IMR-90 (cell line): Measurements from ENCODE around the gene HSD17B3. TPM values are rescaled to one million over a fixed set of nuclear protein-coding genes. Genes with fewer than 3 reads are reported as not detected.

Source experiments
- ATAC-seq: fragments of 200-7000 bp; cut with Tn5 transposase; 2 replicates; pipeline ENCODE4 v1.9.1; 2020; ENCODE audit warnings: low read depth, mild to moderate bottlenecking, moderate library complexity
- BruUV-seq: library from RNA; stranded (reverse); fragments of 400-500 nt; replicated peaks from 2 replicates; lab custom pipeline; 2021; lab: Mats Ljungman, UMichigan
- CTCF ChIA-PET: fragments of 300-600 bp; formaldehyde crosslinking; extraction: SDS; loops from one replicate; lab custom pipeline; 2021; ENCODE audit warnings: antibody characterized with exemption; lab: Yijun Ruan, JAX
- POLR2A ChIA-PET: fragments of 300-600 bp; sonication (Branson Sonifier 250); formaldehyde crosslinking; loops from one replicate; lab custom pipeline; 2022; ENCODE audit warnings: antibody characterized with exemption; ENCODE audit not compliant: unreplicated experiment; lab: Charles Lee
- DNase-seq: peaks from one replicate; pipeline ENCODE4 v3.0.0; 2013
- H2AFZ ChIP-seq: replicated peaks from 2 replicates; pipeline ENCODE3; 2013; ENCODE audit warnings: low read length, mild to moderate bottlenecking; ENCODE audit not compliant: poor library complexity
- H2AK5ac ChIP-seq: 2 replicates; pipeline ENCODE4 v1.6.1; 2013; ENCODE audit warnings: low read depth, low read length, inconsistent platforms
- H2AK9ac ChIP-seq: replicated peaks from 2 replicates; pipeline ENCODE3; 2013; ENCODE audit warnings: mild to moderate bottlenecking, low read depth, low read length, moderate library complexity; ENCODE audit not compliant: poor library complexity
- H2BK120ac ChIP-seq: 2 replicates; pipeline ENCODE4 v1.6.1; 2013; ENCODE audit warnings: low read depth, low read length, inconsistent platforms
- H2BK15ac ChIP-seq: 3 replicates; pipeline ENCODE4 v1.6.1; 2013; ENCODE audit warnings: low read depth, low read length, inconsistent platforms
- H2BK20ac ChIP-seq: 2 replicates; pipeline ENCODE4 v1.6.1; 2013; ENCODE audit warnings: low read depth, mild to moderate bottlenecking, inconsistent platforms, low read length, moderate library complexity
- H2BK5ac ChIP-seq: 2 replicates; pipeline ENCODE4 v1.6.1; 2013; ENCODE audit warnings: mild to moderate bottlenecking, low read depth, low read length, inconsistent platforms; ENCODE audit not compliant: poor library complexity, severe bottlenecking
- H3K14ac ChIP-seq: replicated peaks from 2 replicates; pipeline ENCODE4 v1.6.1; 2013; ENCODE audit warnings: low read depth, low read length, inconsistent platforms
- H3K18ac ChIP-seq: 2 replicates; pipeline ENCODE4 v1.6.1; 2013; ENCODE audit warnings: low read depth, low read length, control low read depth
- H3K23ac ChIP-seq: 2 replicates; pipeline ENCODE4 v1.6.1; 2013; ENCODE audit warnings: low read depth, low read length, inconsistent platforms
- H3K27ac ChIP-seq: 2 replicates; pipeline ENCODE4 v1.5.1; 2013; ENCODE audit warnings: mild to moderate bottlenecking, control low read depth, low read length; ENCODE audit not compliant: insufficient read depth
- H3K27me3 ChIP-seq: 2 replicates; pipeline ENCODE4 v1.6.1; 2013; ENCODE audit warnings: low read length; ENCODE audit not compliant: control insufficient read depth, insufficient read depth
- H3K36me3 ChIP-seq: 2 replicates; pipeline ENCODE4 v1.6.1; 2013; ENCODE audit warnings: low read length, mixed read lengths; ENCODE audit not compliant: control insufficient read depth, insufficient read depth
- H3K4ac ChIP-seq: 2 replicates; pipeline ENCODE4 v1.6.1; 2013; ENCODE audit warnings: low read depth, low read length, inconsistent platforms
- H3K4me1 ChIP-seq: 2 replicates; pipeline ENCODE4 v1.6.1; 2013; ENCODE audit warnings: low read length, mixed read lengths; ENCODE audit not compliant: control insufficient read depth, insufficient read depth
- H3K4me2 ChIP-seq: 2 replicates; pipeline ENCODE4 v1.6.1; 2013; ENCODE audit warnings: low read depth, mild to moderate bottlenecking, control low read depth, low read length, moderate library complexity
- H3K4me3 ChIP-seq: 2 replicates; pipeline ENCODE4 v1.5.1; 2013; ENCODE audit warnings: low read depth, mild to moderate bottlenecking, control low read depth, low read length, moderate library complexity; ENCODE audit not compliant: insufficient read depth
- H3K56ac ChIP-seq: 2 replicates; pipeline ENCODE4 v1.6.1; 2013; ENCODE audit warnings: low read length, inconsistent platforms; ENCODE audit not compliant: insufficient read depth; ENCODE audit errors: extremely low read depth
- H3K79me1 ChIP-seq, 2 experiments: 2 replicates each; pipeline ENCODE4 v1.6.1; 2013; ENCODE audit warnings: low read length in 2 of 2, inconsistent platforms in 1 of 2, low read depth in 1 of 2
- H3K9ac ChIP-seq: 2 replicates; pipeline ENCODE4 v1.6.1; 2013; ENCODE audit warnings: low read depth, low read length, control low read depth
- H3K9me1 ChIP-seq: 2 replicates; pipeline ENCODE4 v1.6.1; 2013; ENCODE audit warnings: low read length, inconsistent platforms; ENCODE audit not compliant: insufficient read depth
- H3K9me3 ChIP-seq: 2 replicates; pipeline ENCODE4 v1.6.1; 2013; ENCODE audit warnings: low read length; ENCODE audit not compliant: control insufficient read depth, insufficient read depth
- H4K20me1 ChIP-seq: 2 replicates; pipeline ENCODE4 v1.6.1; 2013; ENCODE audit warnings: low read length, inconsistent platforms; ENCODE audit not compliant: insufficient read depth
- H4K5ac ChIP-seq: 2 replicates; pipeline ENCODE4 v1.6.1; 2013; ENCODE audit warnings: mild to moderate bottlenecking, low read depth, low read length, control low read depth
- H4K8ac ChIP-seq, 2 experiments: 2 replicates each; pipeline ENCODE4 v1.6.1; 2013; ENCODE audit warnings: low read depth in 2 of 2, low read length in 2 of 2, control low read depth in 1 of 2, inconsistent platforms in 1 of 2
- H4K91ac ChIP-seq: 2 replicates; pipeline ENCODE4 v1.6.1; 2013; ENCODE audit warnings: low read depth, low read length, inconsistent platforms; ENCODE audit not compliant: insufficient read depth
- CEBPB ChIP-seq: IDR thresholded peaks from 2 replicates; pipeline ENCODE4 v1.6.1; 2012; ENCODE audit warnings: low read depth, low read length, improper control_type of control experiment
- CTCF ChIP-seq: conservative IDR thresholded peaks from 2 replicates; pipeline ENCODE4 v1.5.1; 2012; ENCODE audit warnings: mild to moderate bottlenecking, low read depth, low read length, improper control_type of control experiment
- FOS ChIP-seq: fragments of 150-350 bp; IDR thresholded peaks from 2 replicates; pipeline ENCODE4 v1.6.1; 2016; ENCODE audit warnings: low read depth, low read length
- WGBS, 2 experiments: methylation state at CpG; one replicate each; pipeline versions ENCODE4 v1.1.5 to v1.1.7; 2013; ENCODE audit warnings: missing lambda C conversion rate in 2 of 2; ENCODE audit not compliant: insufficient read length in 1 of 2; ENCODE audit errors: extremely low coverage in 2 of 2; 5-methylcytosine and 5-hydroxymethylcytosine counted together
- dilution Hi-C: fragments of 300-500 bp; cut with HindIII; formaldehyde crosslinking; loops from one replicate; pipeline ENCODE4 v1.14.3; 2018; ENCODE audit warnings: low sequenced_read_pairs; ENCODE audit not compliant: unreplicated experiment
- in situ Hi-C: fragments of 300-500 bp; cut with MboI; formaldehyde crosslinking; loops from 3 replicates; pipeline ENCODE4 v1.14.3; 2019; ENCODE audit warnings: low sequenced_read_pairs, inconsistent platforms, mixed read lengths
- intact Hi-C: fragments of 100-400 bp; cut with micrococcal nuclease; formaldehyde crosslinking; loops from 2 replicates; pipeline ENCODE4 v1.10.0; 2022
- polyA plus RNA-seq, 3 experiments: library from polyadenylated mRNA; depleted of rRNA; stranded (reverse); fragments of >200 nt; gene quantifications; 2 replicates each; pipeline ENCODE4 v1.2.3, GENCODE V29; 2012; ENCODE audit warnings: low replicate concordance in 1 of 3
- total RNA-seq: library from RNA; depleted of rRNA; stranded (reverse); fragments of >200 nt; gene quantifications from 2 replicates; pipeline ENCODE4 v1.2.3, GENCODE V29; 2012

HSD17B3 gene
- total and polyA plus RNA-seq, 2 of the 4 experiments (the other 2 are of a cell fraction), result 0.18 TPM; not detected in 1

- in situ Hi-C loops, result no loop called here
- Histone ChIP-seq H3K23ac (no peak overlapping the region), H3K4me2 (no peak overlapping the region), H3K4me1 (no peaks in the 10 kb centered on the region), H4K91ac (no peak overlapping the region), H3K4me3 (no peak overlapping the region), H4K8ac (no peak overlapping the region), H3K18ac (no peak overlapping the region), H3K9me3 (peaks cover 17% of the 10 kb centered on the region), H3K36me3 (no peaks in the 10 kb centered on the region), H2AFZ (no peak overlapping the region), H3K27ac (no peak overlapping the region), H3K79me1 (no peaks in the 10 kb centered on the region), H2BK15ac (no peak overlapping the region), H3K9me1 (no peaks in the 10 kb centered on the region), H3K27me3 (peaks cover 30% of the 10 kb centered on the region), H4K5ac (no peak overlapping the region), H2BK20ac (no peak overlapping the region), H2AK5ac (no peak overlapping the region), H3K9ac (no peak overlapping the region), H3K4ac (no peak overlapping the region), H2BK5ac (no peak overlapping the region), H2BK120ac (no peak overlapping the region), H3K14ac (no peak overlapping the region), H4K20me1 (no peaks in the 10 kb centered on the region), H3K56ac (no peak overlapping the region), H2AK9ac (no peak overlapping the region)
- ChIA-PET POLR2A (no interaction called here), CTCF (no interaction called here)
- BruUV-seq, result no TSS peak
- dilution Hi-C loops, result no loop called here
- DNase-seq (no peak), ATAC-seq (no peak)
- WGBS, 2 experiments, result 48% methylated on average over 8 of the region's 12 CpGs; no CpG with 5 or more reads in 1 of the 2 experiments
- intact Hi-C loops, result no loop called here
- TF ChIP-seq FOS (no peak), CTCF (no peak), CEBPB (no peak)
Measured at GRCh38 chr9:96187151-96187555, 114.8 kb downstream of the HSD17B3 start.
